ENCODE results near the gene SYTL3.

Gene SYTL3

GRCh38 chr6:158769234-158769770 is 119.4 kb downstream of the SYTL3 start:
- TF ChIP-seq, protein P1, sequence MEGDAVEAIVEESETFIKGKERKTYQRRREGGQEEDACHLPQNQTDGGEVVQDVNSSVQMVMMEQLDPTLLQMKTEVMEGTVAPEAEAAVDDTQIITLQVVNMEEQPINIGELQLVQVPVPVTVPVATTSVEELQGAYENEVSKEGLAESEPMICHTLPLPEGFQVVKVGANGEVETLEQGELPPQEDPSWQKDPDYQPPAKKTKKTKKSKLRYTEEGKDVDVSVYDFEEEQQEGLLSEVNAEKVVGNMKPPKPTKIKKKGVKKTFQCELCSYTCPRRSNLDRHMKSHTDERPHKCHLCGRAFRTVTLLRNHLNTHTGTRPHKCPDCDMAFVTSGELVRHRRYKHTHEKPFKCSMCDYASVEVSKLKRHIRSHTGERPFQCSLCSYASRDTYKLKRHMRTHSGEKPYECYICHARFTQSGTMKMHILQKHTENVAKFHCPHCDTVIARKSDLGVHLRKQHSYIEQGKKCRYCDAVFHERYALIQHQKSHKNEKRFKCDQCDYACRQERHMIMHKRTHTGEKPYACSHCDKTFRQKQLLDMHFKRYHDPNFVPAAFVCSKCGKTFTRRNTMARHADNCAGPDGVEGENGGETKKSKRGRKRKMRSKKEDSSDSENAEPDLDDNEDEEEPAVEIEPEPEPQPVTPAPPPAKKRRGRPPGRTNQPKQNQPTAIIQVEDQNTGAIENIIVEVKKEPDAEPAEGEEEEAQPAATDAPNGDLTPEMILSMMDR (IDR thresholded peaks at IDR 0.05; ENCODE audit: borderline replicate concordance, control extremely low read depth, extremely low read depth, insufficient read depth, missing control alignments), result no peak
- DNase-seq (ENCODE audit: low spot score), result no peak
- in situ Hi-C loops (cut with MboI; ENCODE audit: low sequenced_read_pairs, unreplicated experiment), result no loop called here

GRCh38 chr6:158769771-158770432 is 120.0 kb downstream of the SYTL3 start:
- no peak for DNase-seq (ENCODE audit: low spot score)
- TF ChIP-seq, protein P1 (IDR thresholded peaks at IDR 0.05; ENCODE audit: borderline replicate concordance, control extremely low read depth, extremely low read depth, insufficient read depth, missing control alignments), result no peak
- in situ Hi-C loops (cut with MboI; ENCODE audit: low sequenced_read_pairs, unreplicated experiment), result no loop called here

DNA sequence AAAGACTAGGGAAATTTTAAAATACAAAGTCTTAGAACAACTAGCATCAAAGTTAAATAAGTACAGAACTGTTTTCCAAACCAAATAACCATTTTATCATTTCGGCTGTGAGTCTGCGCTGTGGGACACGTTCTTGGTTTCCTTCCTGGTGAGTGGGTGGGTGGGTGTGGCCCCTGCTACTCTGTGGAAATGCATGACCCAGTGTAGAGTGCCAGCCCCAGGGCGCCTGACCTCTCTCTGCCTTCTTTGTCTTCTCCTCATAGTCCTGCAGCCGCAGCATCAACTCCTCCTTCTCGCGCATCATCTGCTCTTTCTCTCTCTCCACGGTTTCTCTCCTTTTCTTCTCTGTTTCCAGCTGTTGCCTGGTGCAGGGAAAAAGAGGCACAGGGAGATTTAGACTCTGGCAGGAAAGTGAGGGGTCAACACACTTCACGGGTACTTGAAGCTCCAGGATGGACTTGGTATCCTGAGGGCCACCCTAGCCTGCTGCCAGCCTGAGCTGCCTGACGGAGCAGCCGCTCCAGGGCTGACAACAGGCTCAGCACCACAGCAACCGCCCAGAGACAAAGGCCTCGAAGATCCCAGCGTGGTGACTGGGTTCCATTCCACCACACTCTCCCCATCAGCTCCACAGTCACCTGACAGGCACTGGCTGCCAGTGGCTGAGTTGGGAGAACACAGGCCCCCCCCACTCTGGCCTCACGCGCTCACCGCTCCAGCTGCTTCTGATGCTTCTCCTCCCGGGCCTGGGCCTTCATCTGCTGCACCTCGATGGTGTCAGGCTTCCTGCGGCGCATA is 120.9 kb downstream of the SYTL3 start:
- in situ Hi-C loops (cut with MboI; ENCODE audit: low sequenced_read_pairs, unreplicated experiment), result no loop called here
- TF ChIP-seq, protein P1 (IDR thresholded peaks at IDR 0.05; ENCODE audit: borderline replicate concordance, control extremely low read depth, extremely low read depth, insufficient read depth, missing control alignments), result no peak
- no peak for DNase-seq (ENCODE audit: low spot score)

DNA sequence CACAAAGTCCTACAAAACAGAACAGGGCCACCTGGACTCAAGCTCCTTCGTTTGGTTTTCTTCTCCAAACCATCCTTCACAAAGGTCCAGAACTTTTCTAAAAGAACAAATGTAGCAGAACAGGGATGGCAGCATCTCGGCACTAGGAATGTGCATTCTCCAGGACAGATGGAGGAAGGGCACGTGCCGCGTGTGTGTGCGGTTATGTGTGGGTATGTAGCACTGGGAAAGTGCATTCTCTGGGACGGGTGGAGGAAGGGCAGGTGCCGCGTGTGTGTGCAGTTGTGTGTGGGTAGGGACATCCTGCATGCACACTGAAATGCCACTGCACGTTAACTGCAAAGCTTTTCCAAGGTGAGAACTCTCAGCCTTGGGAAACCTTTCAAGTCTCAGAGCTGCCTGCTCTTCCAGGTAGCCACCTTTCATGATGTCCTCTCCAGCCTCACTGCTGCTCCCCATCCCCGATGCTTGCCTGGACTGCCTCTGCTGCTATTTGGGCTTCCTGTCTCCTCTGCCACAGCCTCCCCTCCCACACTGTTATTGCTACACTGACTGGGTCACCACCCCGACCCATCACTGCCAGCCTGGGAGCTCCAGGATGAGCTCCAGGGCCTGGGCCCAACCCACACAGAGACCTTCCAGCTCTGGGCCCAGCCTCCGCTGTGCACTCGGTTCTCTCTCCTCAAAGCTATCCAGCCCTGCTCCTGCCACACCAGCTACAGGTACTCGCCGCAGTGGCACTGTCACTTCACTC is 121.7 kb downstream of the SYTL3 start:
- in situ Hi-C loops (cut with MboI; ENCODE audit: low sequenced_read_pairs, unreplicated experiment), result no loop called here
- TF ChIP-seq, protein P1 (IDR thresholded peaks at IDR 0.05; ENCODE audit: borderline replicate concordance, control extremely low read depth, extremely low read depth, insufficient read depth, missing control alignments), result no peak
- DNase-seq (ENCODE audit: low spot score), result no peak

- TF ChIP-seq, protein P1 (IDR thresholded peaks at IDR 0.05; ENCODE audit: borderline replicate concordance, control extremely low read depth, extremely low read depth, insufficient read depth, missing control alignments), result no peak
- no peak for DNase-seq (ENCODE audit: low spot score)
- in situ Hi-C loops (cut with MboI; ENCODE audit: low sequenced_read_pairs, unreplicated experiment), result no loop called here
Observed at GRCh38 chr6:158772172-158772571, 122.3 kb downstream of the SYTL3 start.

- TF ChIP-seq, protein P1 (IDR thresholded peaks at IDR 0.05; ENCODE audit: borderline replicate concordance, control extremely low read depth, extremely low read depth, insufficient read depth, missing control alignments), result no peak
- in situ Hi-C loops (cut with MboI; ENCODE audit: low sequenced_read_pairs, unreplicated experiment), result no loop called here
- no peak for DNase-seq (ENCODE audit: low spot score)
Observed at GRCh38 chr6:158772851-158773371, 123.1 kb downstream of the SYTL3 start.

Data from GM13976 (cell line).